ENCODE data around the gene ZFR.
A peak's percentile ranks its signal among the peaks of the same experiment; 100 is the strongest.

The ZFR gene

GRCh38 chr5:32444431-32445286 lies at the start of gene ZFR:
Gene ZFR, minus strand, starts transcription at chr5:32444740. Its CDS starts 82 bp downstream, at chr5:32444658.
- peak; percentile 85 to 89 for DNase-seq (ENCODE audit: low read depth in 2 of 2)

- no peak for DNase-seq (ENCODE audit: low read depth in 2 of 2)
These were observed 46.5 kb upstream of the ZFR start for GRCh38 chr5:32490972-32491557.

- DNase-seq (ENCODE audit: low read depth in 2 of 2) = peak; percentile 65 to 66
These were observed 45.4 kb upstream of the ZFR start for GRCh38 chr5:32489791-32490562.

- no peak for DNase-seq (ENCODE audit: low read depth in 2 of 2)
These were observed 42.9 kb upstream of the ZFR start for GRCh38 chr5:32487424-32487823.

GRCh38 chr5:32487008-32487407 lies 42.5 kb upstream of the ZFR start:
- DNase-seq (ENCODE audit: low read depth in 2 of 2) = no peak

GRCh38 chr5:32482193-32482592 lies 37.7 kb upstream of the ZFR start:
- DNase-seq (ENCODE audit: low read depth in 2 of 2) = no peak

- no peak for DNase-seq (ENCODE audit: low read depth in 2 of 2)
These were observed 34.6 kb upstream of the ZFR start for GRCh38 chr5:32479096-32479495.

- no peak for DNase-seq (ENCODE audit: low read depth in 2 of 2)
These were observed 32.4 kb upstream of the ZFR start for GRCh38 chr5:32476891-32477290.

- no peak for DNase-seq (ENCODE audit: low read depth in 2 of 2)
These were observed 31.0 kb upstream of the ZFR start for GRCh38 chr5:32475334-32476097.

- DNase-seq (ENCODE audit: low read depth in 2 of 2) = no peak
These were observed 29.8 kb upstream of the ZFR start for GRCh38 chr5:32474209-32474854.

GRCh38 chr5:32473072-32473471 lies 28.5 kb upstream of the ZFR start:
- no peak for DNase-seq (ENCODE audit: low read depth in 2 of 2)

GRCh38 chr5:32471784-32472183 lies 27.2 kb upstream of the ZFR start:
- DNase-seq (ENCODE audit: low read depth in 2 of 2) = no peak

- DNase-seq (ENCODE audit: low read depth in 2 of 2) = no peak
These were observed 20.5 kb upstream of the ZFR start for GRCh38 chr5:32465076-32465475.

- peak; percentile 16 to 47 for DNase-seq (ENCODE audit: low read depth in 2 of 2)
These were observed 18.1 kb upstream of the ZFR start for GRCh38 chr5:32462618-32463017.

GRCh38 chr5:32461441-32462120 lies 17.0 kb upstream of the ZFR start:
- DNase-seq (ENCODE audit: low read depth in 2 of 2) = no peak

- DNase-seq (ENCODE audit: low read depth in 2 of 2) = no peak
These were observed 16.2 kb upstream of the ZFR start for GRCh38 chr5:32460702-32461101.

- DNase-seq (ENCODE audit: low read depth in 2 of 2) = no peak
These were observed 14.4 kb upstream of the ZFR start for GRCh38 chr5:32458880-32459495.

- no peak for DNase-seq (ENCODE audit: low read depth in 2 of 2)
These were observed 10.8 kb upstream of the ZFR start for GRCh38 chr5:32455311-32455710.

- DNase-seq (ENCODE audit: low read depth in 2 of 2) = no peak
These were observed 10.3 kb upstream of the ZFR start for GRCh38 chr5:32454821-32455220.

- no peak for DNase-seq (ENCODE audit: low read depth in 2 of 2)
These were observed 9.4 kb upstream of the ZFR start for GRCh38 chr5:32453916-32454315.

Data from stimulated activated CD4-positive, alpha-beta T cell treated with anti-CD3 and anti-CD28 coated beads, Interleukin-4, amount 100 ng/mL, for 48 hours (primary cell).